ENCODE results near the gene CD300E.
"Not testable (repeated sequence)": the region's sequence is repeated elsewhere in the genome, so short reads cannot be mapped to it uniquely, and the experiment has no call there.

Gene CD300E

GRCh38 chr17:74633326-74633725, 9.8 kb upstream of the CD300E start:
- no peak for DNase-seq (ENCODE audit: low read depth)

GRCh38 chr17:74632617-74633016, 9.1 kb upstream of the CD300E start:
- DNase-seq (ENCODE audit: low read depth): no peak

GRCh38 chr17:74631468-74632450, 8.2 kb upstream of the CD300E start:
- DNase-seq (ENCODE audit: low read depth): no peak

- DNase-seq (ENCODE audit: low read depth): not testable (repeated sequence)
Measured at GRCh38 chr17:74630251-74630650, 6.7 kb upstream of the CD300E start.

GRCh38 chr17:74625661-74626060, 2.1 kb upstream of the CD300E start:
- no peak for DNase-seq (ENCODE audit: low read depth)

GRCh38 chr17:74624131-74624530, 593 bp upstream of the CD300E start:
- no peak for DNase-seq (ENCODE audit: low read depth)

GRCh38 chr17:74619077-74619673, 4.4 kb downstream of the CD300E start:
- DNase-seq (ENCODE audit: low read depth): no peak

- no peak for DNase-seq (ENCODE audit: low read depth)
Measured at GRCh38 chr17:74618451-74618850, 5.1 kb downstream of the CD300E start.

- DNase-seq (ENCODE audit: low read depth): no peak
Measured at GRCh38 chr17:74616696-74617095, 6.8 kb downstream of the CD300E start.

- no peak for DNase-seq (ENCODE audit: low read depth)
Measured at GRCh38 chr17:74612046-74612445, 11.5 kb downstream of the CD300E start.

GRCh38 chr17:74610108-74610507, 13.4 kb downstream of the CD300E start:
- DNase-seq (ENCODE audit: low read depth): no peak

GRCh38 chr17:74608511-74608910, 15.0 kb downstream of the CD300E start:
- no peak for DNase-seq (ENCODE audit: low read depth)

- no peak for DNase-seq (ENCODE audit: low read depth)
Measured at GRCh38 chr17:74607221-74607620, 16.3 kb downstream of the CD300E start.

- DNase-seq (ENCODE audit: low read depth): no peak
Measured at GRCh38 chr17:74606050-74606449, 17.5 kb downstream of the CD300E start.

- no peak for DNase-seq (ENCODE audit: low read depth)
Measured at GRCh38 chr17:74605361-74605760, 18.2 kb downstream of the CD300E start.

GRCh38 chr17:74604761-74605160, 18.8 kb downstream of the CD300E start:
- no peak for DNase-seq (ENCODE audit: low read depth)

GRCh38 chr17:74604200-74604599, 19.3 kb downstream of the CD300E start:
- no peak for DNase-seq (ENCODE audit: low read depth)

GRCh38 chr17:74603746-74604145, 19.8 kb downstream of the CD300E start:
- DNase-seq (ENCODE audit: low read depth): no peak

GRCh38 chr17:74603037-74603635, 20.4 kb downstream of the CD300E start:
- DNase-seq (ENCODE audit: low read depth): no peak

- no peak for DNase-seq (ENCODE audit: low read depth)
Measured at GRCh38 chr17:74601944-74602572, 21.5 kb downstream of the CD300E start.

GRCh38 chr17:74599448-74599939, 24.0 kb downstream of the CD300E start:
- DNase-seq (ENCODE audit: low read depth): no peak

GRCh38 chr17:74599023-74599399, 24.5 kb downstream of the CD300E start:
- no peak for DNase-seq (ENCODE audit: low read depth)
